HL-60 (cell line): ENCODE data around the gene PLG.

Experiments used
- GABPA ChIP-seq: IDR thresholded peaks from 2 replicates; pipeline ENCODE4 v1.6.1; 2012; ENCODE audit warnings: low read depth
- POLR2AphosphoS5 ChIP-seq: IDR thresholded peaks from 2 replicates; pipeline ENCODE4 v1.6.1; 2012; ENCODE audit warnings: low read depth
- TF ChIP-seq, protein P1 (sequence below): IDR thresholded peaks from one replicate; pipeline ENCODE4 v1.5.1; 2011; ENCODE audit warnings: low read length, control low read depth, inconsistent platforms; ENCODE audit not compliant: insufficient read depth
- TF ChIP-seq, protein P2 (sequence below): IDR thresholded peaks from 2 replicates; pipeline ENCODE4 v1.6.1; 2012; ENCODE audit warnings: low read depth; ENCODE audit not compliant: insufficient replicate concordance

DNA sequence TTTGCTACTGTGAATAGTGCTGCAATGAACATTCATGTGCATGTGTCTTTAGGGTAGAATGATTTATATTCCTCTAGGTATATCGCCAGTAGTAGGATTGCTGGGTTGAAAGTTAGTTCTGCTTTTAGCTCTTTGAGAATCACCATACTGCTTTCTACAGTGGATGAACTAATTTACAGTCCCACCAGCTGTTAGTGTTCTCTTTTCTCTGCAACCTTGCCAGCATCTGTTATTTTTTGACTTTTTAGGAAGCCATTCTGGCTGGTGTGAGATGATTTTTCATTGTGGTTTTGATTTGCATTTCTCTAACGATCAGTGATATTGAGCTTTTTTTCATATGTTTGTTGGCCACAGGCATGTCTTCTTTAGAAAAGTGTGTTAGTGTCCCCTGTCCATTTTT, 40.0 kb downstream of the PLG start:
- TF ChIP-seq, protein P1, sequence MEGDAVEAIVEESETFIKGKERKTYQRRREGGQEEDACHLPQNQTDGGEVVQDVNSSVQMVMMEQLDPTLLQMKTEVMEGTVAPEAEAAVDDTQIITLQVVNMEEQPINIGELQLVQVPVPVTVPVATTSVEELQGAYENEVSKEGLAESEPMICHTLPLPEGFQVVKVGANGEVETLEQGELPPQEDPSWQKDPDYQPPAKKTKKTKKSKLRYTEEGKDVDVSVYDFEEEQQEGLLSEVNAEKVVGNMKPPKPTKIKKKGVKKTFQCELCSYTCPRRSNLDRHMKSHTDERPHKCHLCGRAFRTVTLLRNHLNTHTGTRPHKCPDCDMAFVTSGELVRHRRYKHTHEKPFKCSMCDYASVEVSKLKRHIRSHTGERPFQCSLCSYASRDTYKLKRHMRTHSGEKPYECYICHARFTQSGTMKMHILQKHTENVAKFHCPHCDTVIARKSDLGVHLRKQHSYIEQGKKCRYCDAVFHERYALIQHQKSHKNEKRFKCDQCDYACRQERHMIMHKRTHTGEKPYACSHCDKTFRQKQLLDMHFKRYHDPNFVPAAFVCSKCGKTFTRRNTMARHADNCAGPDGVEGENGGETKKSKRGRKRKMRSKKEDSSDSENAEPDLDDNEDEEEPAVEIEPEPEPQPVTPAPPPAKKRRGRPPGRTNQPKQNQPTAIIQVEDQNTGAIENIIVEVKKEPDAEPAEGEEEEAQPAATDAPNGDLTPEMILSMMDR: no peak
- TF ChIP-seq POLR2AphosphoS5 (no peak), GABPA (no peak)
- TF ChIP-seq, protein P2, sequence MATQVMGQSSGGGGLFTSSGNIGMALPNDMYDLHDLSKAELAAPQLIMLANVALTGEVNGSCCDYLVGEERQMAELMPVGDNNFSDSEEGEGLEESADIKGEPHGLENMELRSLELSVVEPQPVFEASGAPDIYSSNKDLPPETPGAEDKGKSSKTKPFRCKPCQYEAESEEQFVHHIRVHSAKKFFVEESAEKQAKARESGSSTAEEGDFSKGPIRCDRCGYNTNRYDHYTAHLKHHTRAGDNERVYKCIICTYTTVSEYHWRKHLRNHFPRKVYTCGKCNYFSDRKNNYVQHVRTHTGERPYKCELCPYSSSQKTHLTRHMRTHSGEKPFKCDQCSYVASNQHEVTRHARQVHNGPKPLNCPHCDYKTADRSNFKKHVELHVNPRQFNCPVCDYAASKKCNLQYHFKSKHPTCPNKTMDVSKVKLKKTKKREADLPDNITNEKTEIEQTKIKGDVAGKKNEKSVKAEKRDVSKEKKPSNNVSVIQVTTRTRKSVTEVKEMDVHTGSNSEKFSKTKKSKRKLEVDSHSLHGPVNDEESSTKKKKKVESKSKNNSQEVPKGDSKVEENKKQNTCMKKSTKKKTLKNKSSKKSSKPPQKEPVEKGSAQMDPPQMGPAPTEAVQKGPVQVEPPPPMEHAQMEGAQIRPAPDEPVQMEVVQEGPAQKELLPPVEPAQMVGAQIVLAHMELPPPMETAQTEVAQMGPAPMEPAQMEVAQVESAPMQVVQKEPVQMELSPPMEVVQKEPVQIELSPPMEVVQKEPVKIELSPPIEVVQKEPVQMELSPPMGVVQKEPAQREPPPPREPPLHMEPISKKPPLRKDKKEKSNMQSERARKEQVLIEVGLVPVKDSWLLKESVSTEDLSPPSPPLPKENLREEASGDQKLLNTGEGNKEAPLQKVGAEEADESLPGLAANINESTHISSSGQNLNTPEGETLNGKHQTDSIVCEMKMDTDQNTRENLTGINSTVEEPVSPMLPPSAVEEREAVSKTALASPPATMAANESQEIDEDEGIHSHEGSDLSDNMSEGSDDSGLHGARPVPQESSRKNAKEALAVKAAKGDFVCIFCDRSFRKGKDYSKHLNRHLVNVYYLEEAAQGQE: no peak
